Upper lobe of right lung (tissue), 1 donor: ENCODE measurements around the gene GAL3ST2. TPM values are rescaled to one million over a fixed set of nuclear protein-coding genes. Genes with fewer than 3 reads are reported as not detected.

Source experiments
- ATAC-seq: fragments of 200-7000 bp; cut with Tn5 transposase; one replicate; pipeline ENCODE4 v1.9.1; 2020; ENCODE audit warnings: mild to moderate bottlenecking, moderate library complexity
- DNase-seq: peaks from one replicate; pipeline ENCODE4 v3.0.0-alpha.2; 2020
- H3K27ac ChIP-seq: fragments of 200-600 bp; one replicate; pipeline ENCODE4 v1.8.0; 2022
- H3K27me3 ChIP-seq: fragments of 200-600 bp; one replicate; pipeline ENCODE4 v1.8.0; 2022; ENCODE audit warnings: mild to moderate bottlenecking
- H3K36me3 ChIP-seq: fragments of 200-600 bp; one replicate; pipeline ENCODE4 v1.8.0; 2022
- H3K4me1 ChIP-seq: fragments of 200-600 bp; one replicate; pipeline ENCODE4 v1.8.0; 2022
- H3K4me3 ChIP-seq: fragments of 200-600 bp; one replicate; pipeline ENCODE4 v1.8.0; 2022; ENCODE audit warnings: mild to moderate bottlenecking
- H3K9me3 ChIP-seq: fragments of 200-600 bp; one replicate; pipeline ENCODE4 v1.8.0; 2022
- CTCF ChIP-seq: fragments of 200-600 bp; IDR thresholded peaks from one replicate; pipeline ENCODE4 v1.8.0; 2022; ENCODE audit warnings: antibody characterized with exemption
- intact Hi-C: fragments of 100-400 bp; cut with DNase I; formaldehyde crosslinking; loops from one replicate; pipeline ENCODE4 v1.11.0; 2022
- total RNA-seq: library from RNA; stranded (reverse); fragmentation: NEBNext Ultra II Directional; extraction: Animal tissue kit (Norgen Biotek cat#: 25700); gene quantifications from one replicate; pipeline ENCODE4 v1.2.1, GENCODE V29; 2021
- donor health status: DM: no; HTN: yes; CAD: no; lungs with severe emphysema.

Gene GAL3ST2
- total RNA-seq, 1 donor from 2014 or later, result not detected

- peaks cover 12% of the 10 kb centered on the region for H3K4me1 ChIP-seq
- no peaks in the 10 kb centered on the region for H3K36me3 ChIP-seq
- no peak for TF ChIP-seq CTCF
- ATAC-seq, result no peak
- H3K27me3 ChIP-seq, result peaks cover 4% of the 10 kb centered on the region
- no peak overlapping the region for H3K27ac ChIP-seq
- intact Hi-C loops, result no loop called here
- H3K9me3 ChIP-seq, result no peaks in the 10 kb centered on the region
- no peak overlapping the region for H3K4me3 ChIP-seq
- DNase-seq, result no peak
Observed at GRCh38 chr2:241770936-241771285, 5.7 kb upstream of the GAL3ST2 start.

- no peak overlapping the region for H3K4me3 ChIP-seq
- H3K4me1 ChIP-seq, result peaks cover 12% of the 10 kb centered on the region
- H3K9me3 ChIP-seq, result no peaks in the 10 kb centered on the region
- ATAC-seq, result no peak
- intact Hi-C loops, result no loop called here
- peak; percentile 70 for DNase-seq
- peaks cover 4% of the 10 kb centered on the region for H3K27me3 ChIP-seq
- no peak for TF ChIP-seq CTCF
- H3K27ac ChIP-seq, result no peak overlapping the region
- no peaks in the 10 kb centered on the region for H3K36me3 ChIP-seq
Observed at GRCh38 chr2:241771286-241772062, 5.1 kb upstream of the GAL3ST2 start.

- Histone ChIP-seq H3K36me3 (no peaks in the 10 kb centered on the region), H3K4me3 (no peak overlapping the region), H3K27ac (no peak overlapping the region), H3K27me3 (peaks cover 8% of the 10 kb centered on the region), H3K9me3 (no peaks in the 10 kb centered on the region), H3K4me1 (peaks cover 12% of the 10 kb centered on the region)
- ATAC-seq (no peak), DNase-seq (no peak)
- intact Hi-C loops, result no loop called here
- TF ChIP-seq CTCF, result no peak
Observed at GRCh38 chr2:241772063-241772499, 4.5 kb upstream of the GAL3ST2 start.

GRCh38 chr2:241773511-241774418 lies 2.9 kb upstream of the GAL3ST2 start:
- Histone ChIP-seq H3K27ac (no peak overlapping the region), H3K4me3 (no peak overlapping the region), H3K9me3 (no peaks in the 10 kb centered on the region), H3K4me1 (peaks cover 12% of the 10 kb centered on the region), H3K36me3 (no peaks in the 10 kb centered on the region), H3K27me3 (peaks cover 10% of the 10 kb centered on the region)
- DNase-seq, result peak; percentile 54
- TF ChIP-seq CTCF, result no peak
- ATAC-seq, result no peak
- intact Hi-C loops, result no loop called here

GRCh38 chr2:241774419-241775222 lies 2.0 kb upstream of the GAL3ST2 start:
- no peaks in the 10 kb centered on the region for H3K9me3 ChIP-seq
- no peak for TF ChIP-seq CTCF
- DNase-seq, result peak; percentile 60
- H3K4me1 ChIP-seq, result peaks cover 12% of the 10 kb centered on the region
- intact Hi-C loops, result no loop called here
- peaks cover 10% of the 10 kb centered on the region for H3K27me3 ChIP-seq
- no peak for ATAC-seq
- no peak overlapping the region for H3K27ac ChIP-seq
- H3K36me3 ChIP-seq, result no peaks in the 10 kb centered on the region
- no peak overlapping the region for H3K4me3 ChIP-seq
